OCI-LY7 (cell line): ENCODE results near the gene EMC9.

ENCODE experiments used
- CTCF ChIP-seq: fragments of 200-600 bp; sonication (generic); conservative IDR thresholded peaks from 2 replicates; pipeline ENCODE4 v1.5.1; 2014; ENCODE audit warnings: mild to moderate bottlenecking, antibody characterized with exemption, low read length, moderate library complexity, mixed read lengths
- EZH2phosphoT487 ChIP-seq: fragments of 200-600 bp; sonication (generic); IDR thresholded peaks from 2 replicates; pipeline ENCODE4 v1.6.1; 2018; ENCODE audit warnings: low read depth, borderline replicate concordance, mild to moderate bottlenecking, mixed run types, antibody characterized with exemption, low read length, moderate library complexity, mixed read lengths

DNA sequence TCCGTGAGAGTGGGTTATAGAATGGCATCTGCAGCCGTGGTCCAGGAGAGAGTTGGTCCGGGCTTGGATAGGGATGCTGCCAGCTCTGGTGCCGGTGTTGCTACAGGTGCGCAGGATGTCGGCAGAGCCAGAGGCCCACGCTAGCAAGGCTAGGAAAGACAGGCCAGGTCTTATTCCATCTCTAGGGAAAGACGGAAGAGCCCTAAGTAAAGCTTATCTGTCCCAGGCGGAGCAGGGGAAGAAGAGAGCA lies 5.9 kb downstream of the EMC9 start:
- no peak for TF ChIP-seq CTCF
- TF ChIP-seq EZH2phosphoT487: no peak
